Adrenal gland (tissue), 5 donors: ENCODE measurements around the gene TOX3.

Experiments
- POLR2A ChIP-seq, 2 donors: fragments of 450-650 bp; IDR thresholded peaks; one replicate each; pipeline ENCODE4 v1.6.1; 2017; ENCODE audit warnings: antibody characterized with exemption in 2 of 2, mild to moderate bottlenecking in 2 of 2, moderate library complexity in 1 of 2
- TF ChIP-seq, protein P1 (sequence below), 6 experiments: fragments of 450-650 bp in 4 of 6; fragments of 200-600 bp in 2 of 6; sonication (generic) in 1 of 6; IDR thresholded peaks; 1 replicate in 5 of 6; 2 replicates in 1 of 6; pipeline versions ENCODE4 v1.5.1 to v1.8.0; 2016 to 2021; ENCODE audit warnings: antibody characterized with exemption in 6 of 6, mild to moderate bottlenecking in 2 of 6, moderate library complexity in 1 of 6
- donor health status: DM: no; HTN: no; CAD: no.

- no peak for TF ChIP-seq POLR2A (IDR thresholded peaks at IDR 0.05)
- TF ChIP-seq, protein P1, sequence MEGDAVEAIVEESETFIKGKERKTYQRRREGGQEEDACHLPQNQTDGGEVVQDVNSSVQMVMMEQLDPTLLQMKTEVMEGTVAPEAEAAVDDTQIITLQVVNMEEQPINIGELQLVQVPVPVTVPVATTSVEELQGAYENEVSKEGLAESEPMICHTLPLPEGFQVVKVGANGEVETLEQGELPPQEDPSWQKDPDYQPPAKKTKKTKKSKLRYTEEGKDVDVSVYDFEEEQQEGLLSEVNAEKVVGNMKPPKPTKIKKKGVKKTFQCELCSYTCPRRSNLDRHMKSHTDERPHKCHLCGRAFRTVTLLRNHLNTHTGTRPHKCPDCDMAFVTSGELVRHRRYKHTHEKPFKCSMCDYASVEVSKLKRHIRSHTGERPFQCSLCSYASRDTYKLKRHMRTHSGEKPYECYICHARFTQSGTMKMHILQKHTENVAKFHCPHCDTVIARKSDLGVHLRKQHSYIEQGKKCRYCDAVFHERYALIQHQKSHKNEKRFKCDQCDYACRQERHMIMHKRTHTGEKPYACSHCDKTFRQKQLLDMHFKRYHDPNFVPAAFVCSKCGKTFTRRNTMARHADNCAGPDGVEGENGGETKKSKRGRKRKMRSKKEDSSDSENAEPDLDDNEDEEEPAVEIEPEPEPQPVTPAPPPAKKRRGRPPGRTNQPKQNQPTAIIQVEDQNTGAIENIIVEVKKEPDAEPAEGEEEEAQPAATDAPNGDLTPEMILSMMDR (IDR thresholded peaks at IDR 0.05) = no peak
Observed at GRCh38 chr16:52539191-52539590, 7.8 kb downstream of the TOX3 start.
